HG03378 (cell line): ENCODE results near the gene OR2L5.
A peak's percentile ranks its signal among the peaks of the same experiment; 100 is the strongest.

Experiments used
- ATAC-seq: cut with Tn5 transposase; IDR thresholded peaks from one replicate; pipeline ENCODE4 v1.9.1; 2021; ENCODE audit warnings: mild to moderate bottlenecking, moderate library complexity; ENCODE audit not compliant: unreplicated experiment

Gene OR2L5, protein sequence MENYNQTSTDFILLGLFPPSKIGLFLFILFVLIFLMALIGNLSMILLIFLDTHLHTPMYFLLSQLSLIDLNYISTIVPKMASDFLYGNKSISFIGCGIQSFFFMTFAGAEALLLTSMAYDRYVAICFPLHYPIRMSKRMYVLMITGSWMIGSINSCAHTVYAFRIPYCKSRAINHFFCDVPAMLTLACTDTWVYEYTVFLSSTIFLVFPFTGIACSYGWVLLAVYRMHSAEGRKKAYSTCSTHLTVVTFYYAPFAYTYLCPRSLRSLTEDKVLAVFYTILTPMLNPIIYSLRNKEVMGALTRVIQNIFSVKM

DNA sequence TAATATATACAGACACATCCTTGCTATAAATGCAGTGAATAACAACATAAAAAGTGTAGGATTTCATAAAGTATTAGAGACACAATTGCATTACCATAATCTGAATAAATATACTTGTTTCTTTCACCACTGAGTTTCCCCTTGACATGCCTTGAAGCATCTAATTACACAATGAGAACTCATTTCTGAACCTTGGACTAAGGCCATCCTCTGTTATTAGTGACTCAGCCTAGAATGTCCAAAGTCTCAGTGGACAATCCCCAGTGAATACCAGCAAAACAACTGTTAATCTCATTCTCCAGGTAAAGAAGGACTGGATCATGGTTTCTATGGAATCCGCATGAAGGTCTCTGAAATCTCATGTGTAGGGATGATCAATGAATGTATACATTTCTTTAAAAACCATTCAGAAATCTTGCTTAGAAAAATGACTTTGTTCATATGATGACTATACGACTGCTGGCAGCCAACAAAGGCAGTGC, at the start of gene OR2L5:
TSS of gene OR2L5 (plus strand) at position 432 of the 482 bp plus-strand sequence. CDS start 8,288 bp downstream, outside the sequence.
- no peak for ATAC-seq

DNA sequence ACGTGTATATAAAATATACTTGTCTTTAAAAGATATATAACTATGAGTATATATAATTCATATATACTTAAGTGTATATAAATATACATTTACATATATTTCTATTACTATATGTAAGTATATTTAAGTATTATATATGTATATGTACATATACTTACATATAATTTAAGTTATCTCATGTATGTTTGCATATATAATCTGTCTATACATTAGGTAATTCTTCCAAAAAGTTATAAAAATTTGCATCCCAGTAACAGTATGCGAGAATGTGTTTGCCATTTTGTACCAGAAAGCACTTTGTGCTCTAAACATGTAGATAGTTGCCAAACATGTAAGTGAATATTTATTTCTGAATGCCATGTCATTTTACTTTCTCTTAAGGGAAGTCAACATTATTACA, 48.5 kb upstream of the OR2L5 start, which contains the start of gene OR2AK2:
TSS of gene OR2AK2 (plus strand) at position 301 of the 400 bp plus-strand sequence. CDS start 144 bp downstream, outside the sequence.
- ATAC-seq = no peak

DNA sequence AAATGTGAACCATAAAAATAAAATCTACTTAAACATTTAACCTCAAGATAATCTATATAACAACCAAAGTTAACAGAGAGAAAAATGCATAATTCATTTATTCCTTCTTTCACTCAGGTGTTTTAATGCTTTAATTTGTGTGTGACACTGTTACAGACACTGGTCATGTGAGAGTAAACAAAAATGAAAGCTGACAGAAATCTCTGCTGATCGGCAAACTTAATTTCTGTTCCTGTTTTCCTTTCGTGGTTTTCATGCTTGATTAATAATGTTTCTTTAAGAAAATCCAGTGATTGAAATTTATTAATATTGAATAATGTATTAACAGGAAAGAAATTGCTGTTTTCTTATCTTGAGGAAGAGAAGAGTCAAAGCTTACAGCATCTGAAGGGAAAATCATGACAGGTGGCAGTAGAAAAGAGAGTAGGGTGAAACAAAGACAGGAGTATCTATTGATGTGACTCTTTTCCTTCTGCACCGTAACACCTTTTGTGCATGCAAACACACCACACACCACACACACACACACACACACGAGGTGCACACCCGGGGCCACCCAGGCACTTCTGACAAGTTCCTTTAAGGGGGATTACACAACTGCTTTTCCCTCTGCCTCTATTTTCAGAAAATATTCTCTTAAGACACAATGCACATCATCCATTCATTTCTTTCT, 46.8 kb upstream of the OR2L5 start:
- ATAC-seq = peak; percentile 85

DNA sequence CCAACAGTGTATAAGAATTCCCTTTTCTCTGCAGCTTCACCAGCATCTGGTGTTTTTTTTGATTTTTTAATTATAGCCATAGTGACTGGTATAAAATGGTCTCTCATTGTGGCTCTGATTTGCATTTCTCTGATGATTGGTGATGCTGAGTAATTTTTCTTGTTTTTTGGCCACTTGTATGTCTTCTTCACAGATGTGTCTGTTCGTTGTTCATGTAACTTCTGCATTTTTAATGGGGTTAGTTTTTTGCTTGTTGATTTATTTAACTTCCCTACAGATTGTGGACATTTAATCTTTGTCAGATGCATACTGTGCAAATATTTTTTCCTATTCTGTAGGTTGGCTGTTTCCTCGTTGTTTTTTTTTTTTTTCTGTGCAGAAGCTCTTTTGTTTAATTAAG, 20.5 kb upstream of the OR2L5 start:
- no peak for ATAC-seq

DNA sequence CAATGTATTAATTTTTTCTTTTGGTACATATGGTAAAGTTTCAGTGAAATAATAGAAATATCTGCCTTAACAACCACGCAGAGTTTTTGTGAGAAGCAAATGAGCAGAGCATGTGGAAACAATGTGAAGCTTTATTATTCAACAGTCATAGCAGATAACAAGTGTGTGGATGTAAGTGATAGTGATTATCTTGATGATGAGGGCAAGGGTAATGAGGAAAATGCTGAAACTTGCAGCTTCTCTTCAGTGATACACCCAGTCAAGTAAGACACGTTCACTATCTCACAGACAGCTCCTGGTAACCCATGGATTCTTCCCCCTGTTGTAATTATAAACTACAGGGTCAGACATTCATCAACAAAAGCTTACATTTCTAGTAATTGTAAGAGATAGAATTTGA, 14.6 kb upstream of the OR2L5 start:
- no peak for ATAC-seq

DNA sequence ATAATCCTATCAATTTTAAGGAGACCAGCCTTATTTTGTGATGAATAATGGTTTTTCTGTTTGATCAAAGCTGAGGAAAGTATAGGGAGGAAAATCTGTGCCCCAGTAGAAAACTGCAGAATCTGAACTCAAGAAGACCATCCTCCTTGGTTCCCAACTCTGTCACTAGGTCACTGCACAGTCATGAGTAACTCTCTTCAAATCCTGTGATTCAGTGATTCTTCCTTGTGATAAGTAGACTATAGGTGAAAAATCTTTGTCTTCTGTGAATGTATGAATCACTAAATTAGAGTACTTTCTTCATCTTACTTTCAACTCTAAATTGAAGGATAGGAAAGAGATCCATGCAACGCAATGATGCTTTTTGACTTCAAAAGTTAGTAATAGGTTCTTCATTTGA, 13.3 kb upstream of the OR2L5 start:
- ATAC-seq = no peak

DNA sequence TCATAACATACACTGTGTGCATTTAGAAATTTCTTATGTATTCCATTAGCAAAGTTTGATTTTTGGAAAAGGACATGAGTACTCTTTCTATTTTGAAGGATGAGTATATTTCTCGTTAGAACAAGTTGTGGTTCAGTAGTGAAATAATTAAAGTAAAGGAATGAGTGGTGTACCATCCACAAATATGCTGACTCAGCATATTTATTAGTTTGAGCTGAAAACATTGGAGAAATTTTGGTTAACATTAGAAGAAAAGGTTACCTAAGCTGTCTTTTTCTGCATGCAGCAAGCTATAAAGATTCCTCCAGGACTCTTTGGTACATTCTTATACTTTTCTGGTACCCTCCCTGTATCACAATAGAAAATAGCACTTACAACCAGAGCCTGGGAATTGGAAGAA, 5.7 kb upstream of the OR2L5 start:
- ATAC-seq = no peak

DNA sequence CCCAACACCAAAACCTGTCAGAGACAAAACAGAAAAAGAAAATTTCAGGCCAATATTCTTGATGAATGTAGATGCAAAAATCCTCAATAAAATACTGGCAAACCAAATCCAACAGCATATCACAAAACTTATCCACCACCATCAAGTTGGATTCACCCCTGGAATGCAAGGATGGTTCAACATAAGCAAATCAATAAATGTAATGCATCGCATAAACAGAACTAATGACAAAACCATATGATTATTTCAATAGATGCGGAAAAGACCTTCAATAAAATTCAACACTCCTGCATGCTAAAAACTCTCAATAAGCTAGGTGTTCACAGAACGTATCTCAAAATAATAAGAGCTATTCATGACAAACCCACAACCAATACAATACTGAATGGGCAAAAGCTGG, 3.8 kb upstream of the OR2L5 start:
- ATAC-seq = no peak

DNA sequence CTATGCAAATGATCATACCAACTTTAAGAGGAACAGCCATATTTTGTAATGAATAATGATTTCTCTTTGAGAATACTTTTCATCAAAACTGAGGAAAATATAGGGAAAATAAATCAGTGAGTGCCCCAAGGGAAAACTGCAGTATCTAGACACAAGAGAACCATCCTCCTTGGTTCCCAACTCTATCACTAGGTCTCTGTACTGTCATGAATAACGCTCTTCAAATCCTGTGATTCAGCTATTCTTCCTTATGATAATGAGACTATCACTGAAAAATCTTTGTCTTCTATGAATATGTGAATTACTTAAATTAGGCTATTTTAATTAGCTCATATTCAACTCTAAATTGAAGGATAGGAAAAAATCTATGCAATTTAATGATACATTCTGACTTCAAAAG, 2.3 kb downstream of the OR2L5 start:
- no peak for ATAC-seq

DNA sequence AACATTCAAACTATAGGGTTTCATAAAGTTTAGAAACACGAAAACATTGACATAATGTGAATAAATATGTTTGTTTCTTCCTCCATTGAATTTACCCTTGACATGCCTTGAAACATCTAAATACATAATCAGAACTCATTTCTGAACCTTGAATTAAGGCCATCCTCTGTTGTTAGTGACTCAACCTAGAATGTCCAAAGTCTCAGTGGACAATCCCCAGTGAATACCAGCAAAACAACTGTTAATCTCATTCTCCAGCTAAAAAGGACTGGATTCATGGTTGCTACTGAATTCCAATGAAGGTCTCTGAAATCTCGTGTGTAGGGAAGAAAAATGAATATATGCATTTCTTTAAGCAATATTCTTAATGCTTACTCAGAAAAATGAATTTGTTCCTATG, 16.3 kb downstream of the OR2L5 start, which contains the start of gene OR2L2:
TSS of gene OR2L2 (plus strand) at position 301 of the 400 bp plus-strand sequence. CDS start 8,198 bp downstream, outside the sequence.
- no peak for ATAC-seq

DNA sequence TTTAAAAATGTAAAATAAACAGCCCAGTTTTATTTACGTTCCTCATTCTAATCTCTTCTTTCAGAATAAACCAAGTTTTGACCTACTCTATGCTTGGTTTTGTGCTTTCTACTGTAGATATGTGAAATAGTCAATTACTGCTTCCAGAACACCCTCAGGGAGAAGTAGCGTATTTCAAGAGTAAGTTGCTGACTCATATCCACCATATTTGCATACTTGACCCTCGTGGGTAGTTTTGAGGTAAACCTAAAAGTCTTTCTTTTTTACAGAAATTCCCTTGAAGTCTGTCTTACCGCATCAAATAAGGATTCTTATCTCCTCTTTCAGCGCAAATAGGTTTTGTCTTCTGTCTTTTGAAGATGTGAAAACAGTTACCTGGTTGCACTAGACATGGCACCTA, 31.7 kb downstream of the OR2L5 start:
- ATAC-seq = no peak

DNA sequence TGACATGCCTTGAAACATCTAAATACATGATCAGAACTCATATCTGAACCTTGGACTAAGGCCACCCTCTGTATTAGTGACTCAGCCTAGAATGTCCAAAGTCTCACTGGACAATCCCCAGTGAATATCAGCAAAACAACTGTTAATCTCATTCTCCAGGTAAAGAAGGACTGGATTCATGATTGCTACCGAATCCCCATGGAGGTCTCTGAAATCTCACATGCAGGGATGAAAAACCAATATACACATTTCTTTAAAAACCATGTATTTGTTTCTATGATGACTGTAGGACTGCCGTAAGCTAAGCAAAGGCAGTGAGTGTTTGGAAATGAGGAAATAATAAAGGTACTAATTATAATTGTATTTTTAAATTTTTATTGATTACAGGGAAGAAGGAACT, 33.1 kb downstream of the OR2L5 start, which contains the start of gene OR2L3:
TSS of gene OR2L3 (plus strand) at position 301 of the 400 bp plus-strand sequence. CDS start 13,846 bp downstream, outside the sequence.
- ATAC-seq = no peak

DNA sequence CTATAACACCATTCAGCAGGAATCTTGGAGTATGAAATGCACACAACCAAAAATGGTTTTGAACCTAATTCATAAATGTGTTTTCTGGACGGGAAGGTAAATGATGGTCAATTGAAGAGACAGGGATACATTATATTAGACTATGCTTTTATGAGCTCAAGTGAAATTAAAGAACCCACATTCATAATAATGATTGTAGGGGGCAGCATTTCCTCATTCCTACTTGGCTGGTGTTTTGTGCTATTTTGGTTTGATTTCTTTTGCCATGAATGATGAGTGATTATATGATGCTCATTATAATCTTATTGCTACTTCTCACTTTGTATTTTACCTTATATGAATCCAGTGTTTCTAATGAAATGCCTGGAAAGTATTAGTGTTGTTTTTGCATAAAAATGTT, 33.5 kb downstream of the OR2L5 start:
- ATAC-seq = no peak

DNA sequence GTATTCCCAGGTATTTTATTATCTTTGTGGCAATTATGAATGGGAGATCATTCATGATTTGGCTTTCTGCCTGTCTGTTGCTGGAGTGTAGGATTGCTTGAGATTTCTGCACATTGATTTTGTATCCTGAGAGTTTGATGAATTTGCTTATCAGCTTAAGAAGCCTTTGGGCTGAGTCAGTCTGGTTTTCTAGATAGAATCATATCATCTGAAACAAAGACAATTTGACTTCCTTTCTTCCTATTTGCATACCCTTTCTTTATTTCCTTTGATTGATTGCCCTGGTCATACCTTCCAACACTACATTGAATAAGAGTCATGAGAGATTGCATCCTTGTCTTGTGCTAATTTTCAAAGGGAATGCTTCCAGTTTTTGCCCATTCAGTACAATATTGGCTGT, 41.2 kb downstream of the OR2L5 start:
- no peak for ATAC-seq

DNA sequence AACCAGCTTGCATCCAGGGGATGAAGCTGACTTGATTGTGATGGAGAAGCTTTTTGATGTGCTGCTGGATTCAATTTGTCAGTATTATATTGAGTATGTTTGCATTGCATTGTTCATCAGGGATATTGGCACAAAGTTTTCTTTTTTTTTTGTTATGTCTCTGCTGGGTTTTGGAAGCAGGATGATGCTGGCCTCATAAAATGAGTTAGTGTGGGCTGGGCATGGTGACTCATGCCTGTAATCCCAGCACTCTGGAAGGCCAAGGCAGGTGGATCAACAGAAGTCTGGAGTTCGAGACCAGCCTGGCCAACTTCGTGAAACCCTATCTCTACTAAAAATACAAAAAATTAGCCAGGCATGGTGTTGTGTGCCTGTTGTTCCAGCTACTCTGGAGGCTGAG, 41.8 kb downstream of the OR2L5 start:
- ATAC-seq = no peak

DNA sequence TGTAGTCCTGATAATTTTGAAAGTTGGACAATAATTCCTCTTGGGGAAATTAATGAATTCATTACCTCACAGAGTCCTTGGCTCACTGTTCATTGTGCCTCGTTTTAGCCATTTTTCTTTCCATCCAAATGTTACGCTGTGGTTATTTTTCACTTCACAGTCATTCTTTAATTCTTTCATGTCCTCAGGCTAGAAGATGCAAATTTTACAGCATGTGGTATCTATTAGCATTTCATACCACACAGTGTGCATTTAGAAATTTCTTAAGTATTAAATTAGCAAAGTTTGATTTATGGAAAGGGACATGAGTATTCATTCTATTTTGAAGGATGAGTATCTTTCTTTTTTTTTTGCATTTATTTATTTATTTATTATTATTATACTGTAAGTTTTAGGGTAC, 51.6 kb downstream of the OR2L5 start:
- ATAC-seq = no peak

DNA sequence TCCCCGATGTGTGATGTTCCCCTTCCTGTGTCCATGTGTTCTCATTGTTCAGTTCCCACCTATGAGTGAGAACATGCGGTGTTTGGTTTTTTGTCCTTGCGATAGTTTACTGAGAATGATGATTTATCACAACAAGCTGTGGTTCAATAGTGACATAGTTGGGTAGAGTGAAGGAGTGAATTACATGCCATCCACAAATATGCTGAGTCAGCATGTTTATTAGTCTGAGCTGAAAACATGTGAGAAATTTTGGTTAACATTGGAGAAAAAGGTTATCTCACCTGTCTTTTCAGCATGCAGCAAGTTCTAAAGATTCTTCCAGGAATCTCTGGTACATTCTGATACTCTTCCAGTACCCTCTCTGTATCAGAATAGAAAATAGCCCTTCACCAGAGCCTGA, 52.1 kb downstream of the OR2L5 start:
- ATAC-seq = no peak
